NB4 (cell line): ENCODE measurements around the gene HGFAC.

ENCODE experiments used
- DNase-seq: peaks from one replicate; pipeline ENCODE4 v3.0.0; 2010; ENCODE audit warnings: low read depth
- H3K4me3 ChIP-seq: one replicate; pipeline ENCODE4 v1.5.1; 2011; ENCODE audit warnings: mild to moderate bottlenecking, low read depth, low read length, moderate library complexity
- MYC ChIP-seq: IDR thresholded peaks from 2 replicates; pipeline ENCODE4 v1.6.1; 2011; ENCODE audit warnings: low read depth, low read length
- POLR2A ChIP-seq: IDR thresholded peaks from 2 replicates; pipeline ENCODE4 v1.6.1; 2011; ENCODE audit warnings: mild to moderate bottlenecking; ENCODE audit not compliant: insufficient read length; ENCODE audit errors: extremely low read depth
- TF ChIP-seq, protein P1 (sequence below): IDR thresholded peaks from 2 replicates; pipeline ENCODE4 v1.6.1; 2011; ENCODE audit warnings: low read depth, low read length
- TF ChIP-seq, protein P2 (sequence below): IDR thresholded peaks from one replicate; pipeline ENCODE4 v1.5.1; 2012; ENCODE audit warnings: low read depth, low read length

HGFAC gene

DNA sequence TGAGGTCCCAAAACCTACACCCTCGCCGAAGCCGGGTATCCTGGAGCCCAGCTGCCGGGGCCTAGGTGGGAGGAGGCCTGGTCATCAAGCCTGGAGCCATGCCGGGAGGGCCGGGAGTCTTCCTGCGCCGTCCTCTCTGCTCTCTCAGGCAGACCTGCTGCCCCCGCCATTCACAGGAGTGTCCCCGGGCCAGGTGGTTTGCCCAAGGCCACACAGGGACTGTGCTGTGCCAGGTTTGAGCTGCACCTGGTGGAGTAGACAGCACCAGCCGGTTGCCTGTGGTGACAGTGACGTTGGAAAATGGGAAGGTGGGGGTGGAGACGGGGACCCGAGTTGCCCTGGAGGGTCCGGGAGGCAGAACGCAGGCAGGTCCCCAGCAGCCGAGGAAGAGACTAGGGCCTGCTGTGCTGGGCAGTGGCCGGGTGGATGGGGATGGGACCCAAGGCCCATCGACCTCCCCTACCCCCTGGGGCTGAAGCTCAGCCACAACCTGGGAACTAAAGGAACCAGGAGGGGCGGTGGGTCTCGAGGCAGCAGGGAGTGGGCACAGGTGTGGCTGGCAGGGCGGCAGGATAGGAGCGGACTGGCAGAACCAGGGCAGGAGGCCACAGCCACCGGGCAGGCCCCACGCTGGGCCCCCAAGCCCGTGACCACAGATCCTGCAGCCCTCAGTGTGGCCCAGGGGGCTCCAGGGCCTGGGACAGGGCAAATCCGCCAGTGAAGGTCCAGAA, 30.8 kb downstream of the HGFAC start:
- no peak overlapping the region for H3K4me3 ChIP-seq
- TF ChIP-seq MYC (no peak), POLR2A (no peak)
- TF ChIP-seq, protein P1, sequence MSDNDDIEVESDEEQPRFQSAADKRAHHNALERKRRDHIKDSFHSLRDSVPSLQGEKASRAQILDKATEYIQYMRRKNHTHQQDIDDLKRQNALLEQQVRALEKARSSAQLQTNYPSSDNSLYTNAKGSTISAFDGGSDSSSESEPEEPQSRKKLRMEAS: no peak
- TF ChIP-seq, protein P2, sequence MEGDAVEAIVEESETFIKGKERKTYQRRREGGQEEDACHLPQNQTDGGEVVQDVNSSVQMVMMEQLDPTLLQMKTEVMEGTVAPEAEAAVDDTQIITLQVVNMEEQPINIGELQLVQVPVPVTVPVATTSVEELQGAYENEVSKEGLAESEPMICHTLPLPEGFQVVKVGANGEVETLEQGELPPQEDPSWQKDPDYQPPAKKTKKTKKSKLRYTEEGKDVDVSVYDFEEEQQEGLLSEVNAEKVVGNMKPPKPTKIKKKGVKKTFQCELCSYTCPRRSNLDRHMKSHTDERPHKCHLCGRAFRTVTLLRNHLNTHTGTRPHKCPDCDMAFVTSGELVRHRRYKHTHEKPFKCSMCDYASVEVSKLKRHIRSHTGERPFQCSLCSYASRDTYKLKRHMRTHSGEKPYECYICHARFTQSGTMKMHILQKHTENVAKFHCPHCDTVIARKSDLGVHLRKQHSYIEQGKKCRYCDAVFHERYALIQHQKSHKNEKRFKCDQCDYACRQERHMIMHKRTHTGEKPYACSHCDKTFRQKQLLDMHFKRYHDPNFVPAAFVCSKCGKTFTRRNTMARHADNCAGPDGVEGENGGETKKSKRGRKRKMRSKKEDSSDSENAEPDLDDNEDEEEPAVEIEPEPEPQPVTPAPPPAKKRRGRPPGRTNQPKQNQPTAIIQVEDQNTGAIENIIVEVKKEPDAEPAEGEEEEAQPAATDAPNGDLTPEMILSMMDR: no peak
- no peak for DNase-seq

DNA sequence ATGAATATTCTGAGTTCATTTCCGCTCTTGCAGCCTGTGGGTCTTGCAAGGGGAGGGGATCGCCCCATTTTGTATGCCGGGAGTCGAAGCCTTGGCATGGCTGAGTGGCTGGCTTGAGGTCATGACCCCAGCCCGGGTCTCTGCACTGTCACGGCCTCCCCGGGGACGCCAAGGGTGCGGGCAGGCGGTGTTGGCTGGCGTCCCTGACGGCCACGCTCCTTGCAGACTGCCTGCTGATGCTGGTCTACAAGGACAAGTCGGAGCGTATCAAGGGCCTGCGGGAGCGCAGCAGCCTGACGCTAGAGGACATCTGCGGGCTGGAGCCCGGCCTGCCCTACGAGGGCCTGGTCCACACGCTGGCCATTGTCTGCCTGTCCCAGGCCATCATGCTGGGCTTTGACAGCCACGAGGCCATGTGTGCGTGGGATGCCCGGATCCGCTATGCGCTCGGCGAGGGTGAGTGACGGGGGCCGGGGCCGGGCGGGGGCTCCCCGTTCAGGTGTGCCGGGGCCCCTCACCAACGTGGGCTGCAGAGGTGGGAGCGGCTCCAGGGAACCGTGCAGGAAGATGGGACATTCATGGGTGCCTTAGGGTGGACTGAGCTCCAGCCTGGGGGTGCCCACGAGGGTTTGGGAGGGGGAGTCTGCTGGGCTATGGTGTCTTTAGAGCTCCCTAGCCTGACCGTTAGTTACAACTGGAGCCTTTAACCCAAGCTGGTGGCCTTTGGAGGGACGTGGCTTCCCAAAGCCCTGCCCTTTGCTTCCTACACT, 31.6 kb downstream of the HGFAC start:
- TF ChIP-seq, protein P2: no peak
- TF ChIP-seq, protein P1: no peak
- TF ChIP-seq POLR2A (no peak), MYC (no peak)
- DNase-seq: no peak
- H3K4me3 ChIP-seq: no peak overlapping the region

DNA sequence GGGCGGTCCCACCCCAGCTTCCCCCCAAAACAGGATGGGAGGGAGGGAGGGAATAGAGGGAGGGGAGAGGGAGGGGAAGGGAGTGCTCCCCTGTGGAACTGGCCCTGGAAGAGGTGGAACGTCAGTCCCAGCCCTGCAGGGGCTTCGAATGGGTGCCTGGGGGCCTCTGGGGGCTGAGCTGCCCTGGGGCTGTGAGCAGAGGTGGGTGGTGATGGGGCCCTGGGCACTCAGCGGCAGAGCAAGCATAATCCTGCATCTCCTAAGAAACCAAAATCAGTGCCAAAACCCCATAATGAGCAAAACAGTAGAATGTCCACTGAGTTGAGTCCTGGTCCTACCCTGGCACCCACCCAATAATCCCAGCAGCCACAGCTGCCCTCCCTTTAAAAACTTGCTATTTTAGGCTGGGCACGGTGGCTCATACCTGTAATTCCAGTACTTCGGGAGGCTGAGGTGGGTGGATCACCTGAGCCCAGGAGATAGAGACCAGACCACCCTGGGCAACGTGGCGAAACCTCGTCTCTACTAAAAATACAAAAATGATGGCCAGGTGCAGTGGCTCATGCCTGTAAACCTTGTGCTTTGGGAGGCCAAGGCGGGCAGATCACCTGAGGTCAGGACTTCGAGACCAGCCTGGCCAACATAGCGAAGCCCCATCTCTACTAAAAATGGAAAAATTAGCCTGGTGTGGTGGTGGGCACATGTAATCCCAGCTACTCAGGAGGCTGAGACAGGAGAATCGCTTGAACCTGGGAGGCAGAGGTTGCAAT, 32.4 kb downstream of the HGFAC start:
- H3K4me3 ChIP-seq: no peak overlapping the region
- TF ChIP-seq POLR2A: no peak
- no peak for TF ChIP-seq MYC
- TF ChIP-seq, protein P2: no peak
- TF ChIP-seq, protein P1: no peak
- no peak for DNase-seq

DNA sequence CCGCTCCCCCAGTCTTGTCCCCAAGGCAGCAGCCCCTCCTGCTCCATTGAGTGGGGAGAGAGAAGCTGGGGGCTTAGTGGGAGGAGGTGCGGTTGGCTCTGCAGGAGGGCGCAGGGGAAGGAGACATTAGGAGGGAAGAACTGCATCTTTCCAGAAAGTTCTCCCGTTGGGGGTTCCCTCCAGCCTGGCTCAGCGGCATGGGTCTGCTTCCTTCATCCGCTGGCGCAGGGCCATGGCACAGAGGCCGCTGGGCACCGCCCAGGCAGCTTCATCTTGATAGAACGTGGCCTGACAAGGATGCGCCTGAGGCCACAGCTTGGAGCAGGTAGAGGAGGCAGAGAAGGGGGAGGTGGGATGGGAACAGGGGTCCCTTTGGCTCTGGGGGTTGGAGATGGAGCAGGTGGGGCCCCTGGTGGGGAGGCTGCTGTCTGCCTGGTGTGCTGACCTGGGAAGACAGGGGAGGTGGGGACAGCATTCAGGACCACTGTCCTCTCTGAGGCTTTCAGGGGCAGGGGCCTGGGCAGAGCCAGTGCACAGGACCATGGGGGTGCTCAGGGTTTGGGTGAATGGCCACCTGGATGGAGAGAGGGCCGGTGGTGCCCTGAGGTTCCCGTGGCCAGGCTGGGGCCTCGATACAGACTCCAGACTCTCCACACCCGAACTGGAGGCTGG, 33.4 kb downstream of the HGFAC start:
- no peak for TF ChIP-seq MYC
- no peak for TF ChIP-seq POLR2A
- TF ChIP-seq, protein P2: no peak
- TF ChIP-seq, protein P1: no peak
- no peak for DNase-seq
- H3K4me3 ChIP-seq: no peak overlapping the region

DNA sequence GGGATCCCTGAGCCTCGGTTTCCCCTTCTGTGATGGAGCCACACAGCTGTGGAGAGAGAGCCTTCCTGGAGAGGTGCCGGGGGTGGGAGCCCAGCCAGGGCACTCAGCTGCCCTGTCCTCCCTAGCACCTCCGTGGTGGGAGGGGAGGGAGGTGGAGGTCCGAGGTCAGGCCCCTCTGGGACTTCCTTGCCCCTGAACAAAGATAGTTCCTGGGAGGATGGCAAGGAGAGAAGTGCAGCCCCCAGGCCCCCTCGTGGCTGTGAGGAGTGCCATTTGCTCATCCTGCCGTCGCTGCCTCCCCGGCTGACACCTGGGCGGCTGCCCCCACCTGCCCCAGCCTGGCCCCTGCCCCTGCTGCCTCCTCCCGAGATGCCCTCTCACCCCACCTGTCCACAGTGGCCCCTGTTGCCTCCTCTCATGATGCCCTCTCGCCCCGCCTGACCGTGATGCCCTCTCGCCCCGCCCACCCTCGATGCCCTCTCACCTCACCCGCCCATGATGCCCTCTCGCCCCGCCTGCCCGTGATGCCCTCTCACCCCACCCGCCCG, 34.0 kb downstream of the HGFAC start:
- TF ChIP-seq, protein P1: no peak
- TF ChIP-seq MYC (no peak), POLR2A (no peak)
- TF ChIP-seq, protein P2: no peak
- no peak overlapping the region for H3K4me3 ChIP-seq
- DNase-seq: no peak
